ENCODE data around the gene EGLN3.

The EGLN3 gene

GRCh38 chr14:33950320-33951182 is at the start of gene EGLN3:
Gene EGLN3 (minus strand): TSS chr14:33951074. CDS start chr14:33950752, 322 bp downstream.
- Histone ChIP-seq H3K4me3 (no peak within 1 kb of the TSS), H3K4me1 (peaks cover 8% of the 10 kb centered on the region), H3K36me3 (no peaks in the 10 kb centered on the region), H3K27me3 (no peaks in the 10 kb centered on the region), H3K9me3 (peaks cover 18% of the 10 kb centered on the region), H3K27ac (no peak within 1 kb of the TSS), H4K20me1 (no peaks in the 10 kb centered on the region), H3K9ac (no peak within 1 kb of the TSS), H3K4me2 (no peak within 1 kb of the TSS)
- TF ChIP-seq Cebpa-rat (IDR thresholded peaks at IDR 0.05) = no peak

DNA sequence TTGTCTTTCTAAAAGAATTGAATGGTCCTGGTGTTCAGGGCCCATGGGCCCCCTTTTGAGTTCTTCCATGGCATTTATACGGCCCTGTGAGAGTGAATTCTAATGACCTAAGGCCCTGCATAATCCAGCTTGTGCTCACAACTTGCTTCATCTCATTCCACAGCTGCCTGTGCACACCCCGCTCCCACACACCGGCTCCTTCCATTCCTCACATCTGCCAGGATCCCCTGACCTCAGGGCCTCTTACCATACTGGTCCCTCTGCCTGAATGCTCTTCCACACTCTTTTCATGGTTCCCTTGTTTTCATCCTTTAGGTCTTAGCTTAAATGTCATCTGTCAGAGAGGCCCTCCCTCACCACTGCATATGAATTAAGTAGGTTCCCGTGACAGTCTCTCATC is 49.5 kb upstream of the EGLN3 start:
- no peak overlapping the region for H3K27ac ChIP-seq
- no peak for TF ChIP-seq Cebpa-rat (IDR thresholded peaks at IDR 0.05)
- H3K4me2 ChIP-seq = no peak overlapping the region
- H3K4me1 ChIP-seq = no peaks in the 10 kb centered on the region
- no peaks in the 10 kb centered on the region for H4K20me1 ChIP-seq
- no peaks in the 10 kb centered on the region for H3K27me3 ChIP-seq
- H3K36me3 ChIP-seq = no peaks in the 10 kb centered on the region
- H3K4me3 ChIP-seq = no peak overlapping the region
- no peak overlapping the region for H3K9ac ChIP-seq
- no peaks in the 10 kb centered on the region for H3K9me3 ChIP-seq

- TF ChIP-seq Cebpa-rat (IDR thresholded peaks at IDR 0.05) = no peak
- no peaks in the 10 kb centered on the region for H3K4me1 ChIP-seq
- H3K27me3 ChIP-seq = no peaks in the 10 kb centered on the region
- no peaks in the 10 kb centered on the region for H4K20me1 ChIP-seq
- H3K9me3 ChIP-seq = no peaks in the 10 kb centered on the region
- H3K27ac ChIP-seq = no peak overlapping the region
- H3K4me3 ChIP-seq = no peak overlapping the region
- no peaks in the 10 kb centered on the region for H3K36me3 ChIP-seq
- no peak overlapping the region for H3K9ac ChIP-seq
- H3K4me2 ChIP-seq = no peak overlapping the region
Observed at GRCh38 chr14:33999771-34000291, 49.0 kb upstream of the EGLN3 start.

DNA sequence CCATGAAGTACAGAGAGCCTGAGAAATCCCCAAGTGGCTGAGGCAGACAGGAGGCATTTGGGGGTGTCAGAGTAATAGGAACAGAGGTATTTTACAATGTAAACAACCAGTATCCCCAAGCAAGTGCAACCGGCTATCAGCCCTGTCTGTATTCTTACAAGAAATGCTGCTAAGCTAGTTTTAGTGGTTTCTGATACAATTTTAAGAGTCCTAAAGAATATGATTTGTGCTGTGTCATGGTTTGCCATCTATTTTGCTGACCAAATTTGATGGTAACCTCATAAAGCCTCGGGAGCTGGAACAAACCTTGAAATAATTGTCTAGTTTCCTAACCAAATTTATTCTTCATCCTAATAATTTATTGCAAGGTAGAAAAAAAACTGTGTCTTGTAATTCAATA is 46.7 kb upstream of the EGLN3 start:
- Histone ChIP-seq H3K27me3 (no peaks in the 10 kb centered on the region), H3K4me1 (no peaks in the 10 kb centered on the region), H4K20me1 (no peaks in the 10 kb centered on the region), H3K27ac (no peak overlapping the region), H3K4me3 (no peak overlapping the region), H3K9me3 (no peaks in the 10 kb centered on the region), H3K36me3 (no peaks in the 10 kb centered on the region), H3K4me2 (no peak overlapping the region), H3K9ac (no peak overlapping the region)
- TF ChIP-seq Cebpa-rat (IDR thresholded peaks at IDR 0.05) = no peak

DNA sequence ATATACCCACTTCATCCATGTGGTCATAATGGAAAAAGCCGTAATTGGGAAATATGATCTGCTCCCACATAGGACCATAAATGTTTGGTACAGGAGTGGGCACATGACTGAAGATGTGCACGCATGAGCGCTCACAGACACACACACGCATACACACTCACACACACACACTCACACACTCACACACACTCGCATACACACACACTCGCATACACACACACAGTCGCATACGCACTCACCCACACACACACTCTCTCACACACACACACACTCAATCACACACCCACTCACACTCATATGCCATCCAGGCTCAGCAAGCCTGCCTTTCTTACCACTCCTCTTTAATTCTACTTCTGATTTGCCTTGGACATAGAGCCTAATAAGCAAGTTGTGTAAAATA is 45.6 kb upstream of the EGLN3 start:
- H3K9ac ChIP-seq = no peak overlapping the region
- no peak overlapping the region for H3K27ac ChIP-seq
- no peaks in the 10 kb centered on the region for H3K4me1 ChIP-seq
- H3K4me3 ChIP-seq = no peak overlapping the region
- no peaks in the 10 kb centered on the region for H4K20me1 ChIP-seq
- TF ChIP-seq Cebpa-rat (IDR thresholded peaks at IDR 0.05) = no peak
- H3K4me2 ChIP-seq = no peak overlapping the region
- no peaks in the 10 kb centered on the region for H3K36me3 ChIP-seq
- no peaks in the 10 kb centered on the region for H3K9me3 ChIP-seq
- H3K27me3 ChIP-seq = no peaks in the 10 kb centered on the region

- no peak overlapping the region for H3K4me2 ChIP-seq
- no peak overlapping the region for H3K27ac ChIP-seq
- no peaks in the 10 kb centered on the region for H3K4me1 ChIP-seq
- H3K4me3 ChIP-seq = no peak overlapping the region
- no peak overlapping the region for H3K9ac ChIP-seq
- no peak for TF ChIP-seq Cebpa-rat (IDR thresholded peaks at IDR 0.05)
- H3K9me3 ChIP-seq = no peaks in the 10 kb centered on the region
- H3K36me3 ChIP-seq = no peaks in the 10 kb centered on the region
- no peaks in the 10 kb centered on the region for H4K20me1 ChIP-seq
- no peaks in the 10 kb centered on the region for H3K27me3 ChIP-seq
Observed at GRCh38 chr14:33993246-33993645, 42.4 kb upstream of the EGLN3 start.

DNA sequence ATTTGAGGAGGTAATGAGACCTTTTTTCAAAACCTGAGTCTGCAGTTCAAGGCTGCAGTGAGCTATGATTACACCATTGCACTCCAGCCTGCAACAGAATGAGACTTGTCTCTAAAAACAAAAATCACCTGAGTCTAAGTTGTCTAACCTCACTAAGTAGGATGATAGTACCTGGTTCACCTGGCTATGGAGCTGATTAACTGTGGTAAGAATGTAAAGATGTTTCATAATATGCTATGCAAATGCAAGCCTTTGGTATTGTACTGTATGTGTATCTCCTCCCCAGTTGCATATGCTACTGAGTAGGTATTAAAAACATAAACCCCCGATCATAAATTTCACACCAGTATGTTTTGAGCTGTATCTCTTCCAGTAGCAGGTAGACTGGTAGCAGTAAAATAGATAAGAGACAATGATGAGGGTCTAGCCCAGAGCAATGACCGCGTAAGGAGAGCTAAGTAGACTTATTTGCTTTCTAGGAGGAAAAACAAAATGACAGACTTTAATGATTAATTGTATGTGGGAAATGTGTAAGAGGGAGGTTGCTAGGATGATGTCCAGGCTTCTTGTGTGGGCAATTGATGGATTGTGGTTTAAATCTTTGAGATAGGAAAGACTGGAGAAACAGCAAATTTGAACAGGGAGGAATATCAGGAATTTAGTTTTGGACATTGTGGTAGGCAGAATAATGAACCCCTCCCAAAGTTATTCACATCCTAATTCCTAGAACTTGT is 41.6 kb upstream of the EGLN3 start:
- TF ChIP-seq Cebpa-rat (IDR thresholded peaks at IDR 0.05) = no peak

GRCh38 chr14:33990790-33991189 is 39.9 kb upstream of the EGLN3 start:
- Histone ChIP-seq H3K4me1 (no peaks in the 10 kb centered on the region), H3K9me3 (no peaks in the 10 kb centered on the region), H4K20me1 (no peaks in the 10 kb centered on the region), H3K27ac (no peak overlapping the region), H3K36me3 (no peaks in the 10 kb centered on the region), H3K9ac (no peak overlapping the region), H3K27me3 (no peaks in the 10 kb centered on the region), H3K4me2 (no peak overlapping the region), H3K4me3 (no peak overlapping the region)
- no peak for TF ChIP-seq Cebpa-rat (IDR thresholded peaks at IDR 0.05)

More for the DNA sequence above, 41.6 kb upstream of the EGLN3 start:
- Histone ChIP-seq H3K4me2 (no peak overlapping the region), H3K27ac (no peak overlapping the region), H3K36me3 (no peaks in the 10 kb centered on the region), H3K9me3 (no peaks in the 10 kb centered on the region), H3K4me3 (no peak overlapping the region), H3K27me3 (no peaks in the 10 kb centered on the region), H3K9ac (no peak overlapping the region), H3K4me1 (no peaks in the 10 kb centered on the region), H4K20me1 (no peaks in the 10 kb centered on the region)

DNA sequence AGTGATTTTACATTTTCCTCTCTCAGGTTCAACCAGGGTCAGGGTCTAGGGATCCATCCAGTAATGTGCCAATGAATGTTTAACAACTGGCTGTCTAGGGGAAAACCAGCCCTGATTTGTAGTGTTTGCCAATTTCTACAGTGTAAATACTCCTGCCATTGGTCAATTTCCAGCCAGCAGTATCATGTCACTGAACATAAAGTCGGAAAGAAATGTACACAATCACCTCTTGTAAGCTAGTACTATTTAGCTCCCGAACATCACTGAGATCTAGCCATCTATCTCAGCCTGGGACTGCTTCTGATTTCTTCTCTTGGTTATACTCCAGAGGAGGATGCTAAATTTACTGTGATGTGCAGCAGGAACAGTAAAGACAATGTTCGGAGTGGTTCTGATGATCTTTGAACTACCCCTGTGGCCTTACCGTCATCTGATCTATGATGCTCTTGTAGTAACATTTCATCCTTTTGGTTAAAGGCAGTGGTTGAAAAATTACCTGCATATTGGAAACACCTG is 36.7 kb upstream of the EGLN3 start:
- no peaks in the 10 kb centered on the region for H4K20me1 ChIP-seq
- no peak for TF ChIP-seq Cebpa-rat (IDR thresholded peaks at IDR 0.05)
- H3K27me3 ChIP-seq = no peaks in the 10 kb centered on the region
- H3K27ac ChIP-seq = no peak overlapping the region
- no peak overlapping the region for H3K4me2 ChIP-seq
- peaks cover 17% of the 10 kb centered on the region for H3K9me3 ChIP-seq
- H3K36me3 ChIP-seq = no peaks in the 10 kb centered on the region
- H3K4me1 ChIP-seq = no peaks in the 10 kb centered on the region
- H3K9ac ChIP-seq = no peak overlapping the region
- no peak overlapping the region for H3K4me3 ChIP-seq

- no peaks in the 10 kb centered on the region for H3K27me3 ChIP-seq
- TF ChIP-seq Cebpa-rat (IDR thresholded peaks at IDR 0.05) = no peak
- no peaks in the 10 kb centered on the region for H4K20me1 ChIP-seq
- H3K4me1 ChIP-seq = no peaks in the 10 kb centered on the region
- H3K27ac ChIP-seq = no peak overlapping the region
- peaks cover 17% of the 10 kb centered on the region for H3K9me3 ChIP-seq
- H3K36me3 ChIP-seq = no peaks in the 10 kb centered on the region
- no peak overlapping the region for H3K4me2 ChIP-seq
- H3K4me3 ChIP-seq = no peak overlapping the region
- no peak overlapping the region for H3K9ac ChIP-seq
Observed at GRCh38 chr14:33986804-33987203, 35.9 kb upstream of the EGLN3 start.

Measured in BLaER1 (cell line).